ENCODE measurements around the gene SERPINI1.

DNA sequence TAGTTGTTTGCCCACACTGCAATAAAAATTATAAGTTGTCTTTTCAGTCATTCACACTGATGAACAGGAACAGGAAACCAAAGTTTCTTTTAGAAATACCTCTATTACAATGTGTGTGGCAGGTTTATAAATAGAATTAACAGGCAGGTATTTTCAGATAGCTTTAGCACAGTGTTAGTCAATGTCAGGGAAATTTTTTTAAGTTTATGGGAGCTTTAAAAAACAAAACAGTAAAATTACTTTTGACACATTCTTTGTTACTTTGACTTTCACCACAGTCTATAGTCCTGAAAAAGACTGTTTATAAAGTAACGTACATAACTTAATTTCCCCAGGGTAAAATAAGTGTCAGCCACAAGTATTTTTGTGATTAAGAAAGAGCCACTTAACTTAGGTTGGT, 38.1 kb downstream of the SERPINI1 start:
- TF ChIP-seq, protein P1, sequence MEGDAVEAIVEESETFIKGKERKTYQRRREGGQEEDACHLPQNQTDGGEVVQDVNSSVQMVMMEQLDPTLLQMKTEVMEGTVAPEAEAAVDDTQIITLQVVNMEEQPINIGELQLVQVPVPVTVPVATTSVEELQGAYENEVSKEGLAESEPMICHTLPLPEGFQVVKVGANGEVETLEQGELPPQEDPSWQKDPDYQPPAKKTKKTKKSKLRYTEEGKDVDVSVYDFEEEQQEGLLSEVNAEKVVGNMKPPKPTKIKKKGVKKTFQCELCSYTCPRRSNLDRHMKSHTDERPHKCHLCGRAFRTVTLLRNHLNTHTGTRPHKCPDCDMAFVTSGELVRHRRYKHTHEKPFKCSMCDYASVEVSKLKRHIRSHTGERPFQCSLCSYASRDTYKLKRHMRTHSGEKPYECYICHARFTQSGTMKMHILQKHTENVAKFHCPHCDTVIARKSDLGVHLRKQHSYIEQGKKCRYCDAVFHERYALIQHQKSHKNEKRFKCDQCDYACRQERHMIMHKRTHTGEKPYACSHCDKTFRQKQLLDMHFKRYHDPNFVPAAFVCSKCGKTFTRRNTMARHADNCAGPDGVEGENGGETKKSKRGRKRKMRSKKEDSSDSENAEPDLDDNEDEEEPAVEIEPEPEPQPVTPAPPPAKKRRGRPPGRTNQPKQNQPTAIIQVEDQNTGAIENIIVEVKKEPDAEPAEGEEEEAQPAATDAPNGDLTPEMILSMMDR (IDR thresholded peaks at IDR 0.05; ENCODE audit: poor library complexity): no peak
- no peak for TF ChIP-seq EZH2phosphoT487 (IDR thresholded peaks at IDR 0.05; ENCODE audit: low read depth, severe bottlenecking, unreplicated experiment)

Data from hepatocyte (in vitro differentiated cells).